Left ventricle myocardium inferior (tissue), 1 donor: ENCODE data around the gene PIK3R5. TPM values are rescaled to one million over a fixed set of nuclear protein-coding genes. Genes with fewer than 3 reads are reported as not detected.

Experiments used
- DNase-seq: peaks from one replicate; pipeline ENCODE4 v3.0.0-alpha.2; 2020
- H3K27ac ChIP-seq: fragments of 200-600 bp; replicated peaks from 2 replicates; pipeline ENCODE4 v1.8.0; 2021
- H3K27me3 ChIP-seq: fragments of 200-600 bp; 2 replicates; pipeline ENCODE4 v1.8.0; 2021; ENCODE audit warnings: low read depth
- H3K36me3 ChIP-seq: fragments of 200-600 bp; 2 replicates; pipeline ENCODE4 v1.8.0; 2021
- H3K4me1 ChIP-seq: fragments of 200-600 bp; 2 replicates; pipeline ENCODE4 v1.8.0; 2021
- H3K4me3 ChIP-seq: fragments of 200-600 bp; 2 replicates; pipeline ENCODE4 v1.8.0; 2021; ENCODE audit warnings: mild to moderate bottlenecking, moderate library complexity
- H3K9me3 ChIP-seq: fragments of 200-600 bp; replicated peaks from 2 replicates; pipeline ENCODE4 v1.8.0; 2021
- CTCF ChIP-seq: fragments of 200-600 bp; IDR thresholded peaks from 2 replicates; pipeline ENCODE4 v1.8.0; 2021; ENCODE audit warnings: antibody characterized with exemption, mild to moderate bottlenecking, borderline replicate concordance
- intact Hi-C: fragments of 100-400 bp; cut with micrococcal nuclease; formaldehyde crosslinking; loops from one replicate; pipeline ENCODE4 v1.11.0; 2022
- total RNA-seq: library from RNA; stranded (reverse); fragmentation: NEBNext Ultra II Directional; extraction: Animal tissue kit (Norgen Biotek cat#: 25700); gene quantifications from one replicate; pipeline ENCODE4 v1.2.1, GENCODE V29; 2021
- donor health status: DM: no; HTN: yes; CAD: no; lungs with severe emphysema.

PIK3R5 gene
- total RNA-seq, 1 donor from 2014 or later = 2.7 TPM

GRCh38 chr17:8938933-8939332, 26.6 kb downstream of the PIK3R5 start:
- Histone ChIP-seq H3K4me1 (no peaks in the 10 kb centered on the region), H3K9me3 (peaks cover 6% of the 10 kb centered on the region), H3K27ac (no peak overlapping the region), H3K4me3 (no peak overlapping the region), H3K36me3 (no peaks in the 10 kb centered on the region), H3K27me3 (peaks cover 57% of the 10 kb centered on the region)
- no peak for TF ChIP-seq CTCF
- intact Hi-C loops = no loop called here
- DNase-seq = no peak

GRCh38 chr17:8935191-8935590, 30.3 kb downstream of the PIK3R5 start:
- Histone ChIP-seq H3K27ac (no peak overlapping the region), H3K36me3 (no peaks in the 10 kb centered on the region), H3K4me3 (no peak overlapping the region), H3K9me3 (peaks cover 15% of the 10 kb centered on the region), H3K4me1 (no peaks in the 10 kb centered on the region), H3K27me3 (peaks cover 48% of the 10 kb centered on the region)
- intact Hi-C loops = no loop called here
- TF ChIP-seq CTCF = no peak
- no peak for DNase-seq

- intact Hi-C loops = no loop called here
- no peak for DNase-seq
- Histone ChIP-seq H3K9me3 (peaks cover 23% of the 10 kb centered on the region), H3K36me3 (no peaks in the 10 kb centered on the region), H3K27me3 (peaks cover 39% of the 10 kb centered on the region), H3K4me1 (no peaks in the 10 kb centered on the region), H3K27ac (no peak overlapping the region), H3K4me3 (no peak overlapping the region)
- no peak for TF ChIP-seq CTCF
These were observed 31.2 kb downstream of the PIK3R5 start for GRCh38 chr17:8934346-8934745.

GRCh38 chr17:8930649-8931048, 34.9 kb downstream of the PIK3R5 start:
- no peak overlapping the region for H3K27ac ChIP-seq
- no peak overlapping the region for H3K4me3 ChIP-seq
- intact Hi-C loops = no loop called here
- no peak for DNase-seq
- H3K36me3 ChIP-seq = no peaks in the 10 kb centered on the region
- peaks cover 30% of the 10 kb centered on the region for H3K27me3 ChIP-seq
- peaks cover 42% of the 10 kb centered on the region for H3K9me3 ChIP-seq
- no peak for TF ChIP-seq CTCF
- no peaks in the 10 kb centered on the region for H3K4me1 ChIP-seq

GRCh38 chr17:8928347-8928746, 37.2 kb downstream of the PIK3R5 start:
- Histone ChIP-seq H3K36me3 (no peaks in the 10 kb centered on the region), H3K4me3 (no peak overlapping the region), H3K27ac (no peak overlapping the region), H3K27me3 (peaks cover 37% of the 10 kb centered on the region), H3K9me3 (peaks cover 42% of the 10 kb centered on the region), H3K4me1 (no peaks in the 10 kb centered on the region)
- no peak for TF ChIP-seq CTCF
- intact Hi-C loops = no loop called here
- no peak for DNase-seq

- Histone ChIP-seq H3K4me1 (no peaks in the 10 kb centered on the region), H3K27me3 (peaks cover 33% of the 10 kb centered on the region), H3K36me3 (no peaks in the 10 kb centered on the region), H3K4me3 (no peak overlapping the region), H3K9me3 (peaks cover 42% of the 10 kb centered on the region), H3K27ac (no peak overlapping the region)
- TF ChIP-seq CTCF = no peak
- no peak for DNase-seq
- intact Hi-C loops = no loop called here
These were observed 38.1 kb downstream of the PIK3R5 start for GRCh38 chr17:8927395-8927794.
